Measurements from ENCODE around the gene TACC3.

DNA sequence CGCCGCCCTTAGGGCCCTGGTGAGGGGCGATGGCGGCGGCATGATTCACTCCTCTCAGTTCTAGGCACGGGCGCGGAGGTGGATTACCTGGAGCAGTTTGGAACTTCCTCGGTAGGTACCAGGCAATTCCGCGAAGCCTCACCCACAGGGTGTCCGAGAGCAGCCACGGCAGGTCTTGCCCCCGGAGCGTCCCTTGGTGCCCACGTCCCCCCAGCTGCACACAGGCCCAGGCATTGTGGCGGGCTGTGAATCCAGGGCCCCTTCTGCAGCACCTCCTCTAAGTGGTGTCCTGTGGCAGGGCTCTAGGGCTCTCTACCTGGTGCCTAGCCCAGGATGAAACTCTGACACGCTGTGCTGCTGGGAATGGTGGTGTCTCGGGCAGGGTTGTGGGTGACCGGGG lies 13.9 kb downstream of the TACC3 start:
- TF ChIP-seq, protein P1, sequence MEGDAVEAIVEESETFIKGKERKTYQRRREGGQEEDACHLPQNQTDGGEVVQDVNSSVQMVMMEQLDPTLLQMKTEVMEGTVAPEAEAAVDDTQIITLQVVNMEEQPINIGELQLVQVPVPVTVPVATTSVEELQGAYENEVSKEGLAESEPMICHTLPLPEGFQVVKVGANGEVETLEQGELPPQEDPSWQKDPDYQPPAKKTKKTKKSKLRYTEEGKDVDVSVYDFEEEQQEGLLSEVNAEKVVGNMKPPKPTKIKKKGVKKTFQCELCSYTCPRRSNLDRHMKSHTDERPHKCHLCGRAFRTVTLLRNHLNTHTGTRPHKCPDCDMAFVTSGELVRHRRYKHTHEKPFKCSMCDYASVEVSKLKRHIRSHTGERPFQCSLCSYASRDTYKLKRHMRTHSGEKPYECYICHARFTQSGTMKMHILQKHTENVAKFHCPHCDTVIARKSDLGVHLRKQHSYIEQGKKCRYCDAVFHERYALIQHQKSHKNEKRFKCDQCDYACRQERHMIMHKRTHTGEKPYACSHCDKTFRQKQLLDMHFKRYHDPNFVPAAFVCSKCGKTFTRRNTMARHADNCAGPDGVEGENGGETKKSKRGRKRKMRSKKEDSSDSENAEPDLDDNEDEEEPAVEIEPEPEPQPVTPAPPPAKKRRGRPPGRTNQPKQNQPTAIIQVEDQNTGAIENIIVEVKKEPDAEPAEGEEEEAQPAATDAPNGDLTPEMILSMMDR (IDR thresholded peaks at IDR 0.05; ENCODE audit: control extremely low read depth in 1 of 3, insufficient read depth in 1 of 3, low read depth in 1 of 3, low read length in 3 of 3), result no peak
- no peak for TF ChIP-seq SP2 (IDR thresholded peaks at IDR 0.05; ENCODE audit: low read length)
- no peak for TF ChIP-seq HDAC2 (IDR thresholded peaks at IDR 0.05; ENCODE audit: borderline replicate concordance in 1 of 2, low read depth in 2 of 2, low read length in 2 of 2)
- no peak for TF ChIP-seq EP300 (IDR thresholded peaks at IDR 0.05; ENCODE audit: borderline replicate concordance in 1 of 2, low read depth in 2 of 2, low read length in 2 of 2)
- no peak for TF ChIP-seq RNF2 (IDR thresholded peaks at IDR 0.05; ENCODE audit: borderline replicate concordance, low read depth, low read length, missing control alignments, poor library complexity, severe bottlenecking)
- no peak for TF ChIP-seq GABPA (IDR thresholded peaks at IDR 0.05; ENCODE audit: borderline replicate concordance, insufficient read depth, low read length)
- no peak for TF ChIP-seq EZH2 (IDR thresholded peaks at IDR 0.05; ENCODE audit: low read depth, low read length, severe bottlenecking)
- no peak for TF ChIP-seq SUZ12 (IDR thresholded peaks at IDR 0.05; ENCODE audit: low read length)
- TF ChIP-seq SIN3A (conservative IDR thresholded peaks at IDR 0.05 in 1 of 2, IDR thresholded peaks at IDR 0.05 in 1 of 2; ENCODE audit: low read depth in 1 of 2, low read length in 2 of 2), result no peak
- no peak for TF ChIP-seq TEAD4 (IDR thresholded peaks at IDR 0.05; ENCODE audit: low read depth, low read length)
- TF ChIP-seq SIRT6 (IDR thresholded peaks at IDR 0.05; ENCODE audit: low read length), result no peak
- no peak for TF ChIP-seq POLR2A (IDR thresholded peaks at IDR 0.05; ENCODE audit: control extremely low read depth in 1 of 2, low read depth in 2 of 2, low read length in 2 of 2)
- TF ChIP-seq TCF12 (IDR thresholded peaks at IDR 0.05; ENCODE audit: low read depth, low read length), result no peak
